Spleen (tissue), 11 donors: ENCODE data around the gene BCL11B. TPM values are rescaled to one million over a fixed set of nuclear protein-coding genes. Genes with fewer than 3 reads are reported as not detected.

Source experiments
- DNase-seq: peaks from one replicate; pipeline ENCODE4 v3.0.0-alpha.2; 2020
- H3K27ac ChIP-seq, 8 donors: fragments of 200-600 bp; sonication (generic) in 7 of 8; 1 replicate in 4 of 8; 2 replicates in 4 of 8; pipeline versions ENCODE4 v1.5.0 to v1.8.0; 2016 to 2021; ENCODE audit warnings: inconsistent platforms in 4 of 8, mild to moderate bottlenecking in 4 of 8, moderate library complexity in 1 of 8
- H3K27me3 ChIP-seq, 7 donors: fragments of 200-600 bp; sonication (generic) in 6 of 7; replicated peaks in 1 of 7; 1 replicate in 4 of 7; 2 replicates in 3 of 7; pipeline versions ENCODE4 v1.5.0 to v1.8.0; 2016 to 2021; ENCODE audit warnings: inconsistent platforms in 3 of 7, mild to moderate bottlenecking in 1 of 7
- H3K36me3 ChIP-seq, 6 donors: fragments of 200-600 bp; sonication (generic) in 5 of 6; 1 replicate in 4 of 6; 2 replicates in 2 of 6; pipeline versions ENCODE4 v1.5.0 to v1.8.0; 2016 to 2021; ENCODE audit warnings: inconsistent platforms in 2 of 6
- H3K4me1 ChIP-seq, 6 donors: fragments of 200-600 bp; sonication (generic) in 5 of 6; 1 replicate in 3 of 6; 2 replicates in 3 of 6; pipeline versions ENCODE4 v1.5.0 to v1.8.0; 2016 to 2021; ENCODE audit warnings: inconsistent platforms in 3 of 6
- H3K4me3 ChIP-seq, 8 donors: fragments of 200-600 bp; sonication (generic) in 7 of 8; 1 replicate in 4 of 8; 2 replicates in 4 of 8; pipeline versions ENCODE4 v1.5.0 to v1.8.0; 2016 to 2021; ENCODE audit warnings: inconsistent platforms in 4 of 8, mild to moderate bottlenecking in 4 of 8, moderate library complexity in 2 of 8
- H3K9me3 ChIP-seq, 8 donors: fragments of 200-600 bp; sonication (generic) in 7 of 8; 1 replicate in 4 of 8; 2 replicates in 4 of 8; pipeline versions ENCODE4 v1.5.0 to v1.8.0; 2016 to 2021; ENCODE audit warnings: inconsistent platforms in 4 of 8
- CTCF ChIP-seq, 11 experiments: fragments of 200-600 bp in 7 of 11; fragments of 450-650 bp in 4 of 11; sonication (generic) in 4 of 11; IDR thresholded peaks in 8 of 11; conservative IDR thresholded peaks in 3 of 11; 1 replicate in 7 of 11; 2 replicates in 4 of 11; pipeline versions ENCODE4 v1.4.0 to v1.8.0; 2016 to 2021; ENCODE audit warnings: antibody characterized with exemption in 11 of 11, inconsistent platforms in 4 of 11, mild to moderate bottlenecking in 1 of 11
- POLR2A ChIP-seq, 3 donors: fragments of 450-650 bp; IDR thresholded peaks; one replicate each; pipeline ENCODE4 v1.5.1; 2017; ENCODE audit warnings: antibody characterized with exemption in 3 of 3, mild to moderate bottlenecking in 1 of 3
- POLR2AphosphoS5 ChIP-seq, 3 donors: sonication (generic); formaldehyde crosslinking; IDR thresholded peaks; one replicate each; pipeline ENCODE4 v1.5.1; 2017; ENCODE audit warnings: antibody characterized with exemption in 3 of 3
- WGBS, 5 donors: extraction: QIAGEN DNeasy Blood & Tissue Kit in 3 of 5; methylation state at CpG; one replicate each; pipeline versions ENCODE4 v1.1.5 to v1.1.7; 2013 to 2018; 5-methylcytosine and 5-hydroxymethylcytosine counted together
- intact Hi-C: fragments of 100-400 bp; cut with DNase I; formaldehyde crosslinking; loops from one replicate; pipeline ENCODE4 v1.15.0; 2023; ENCODE audit warnings: low total_unique reads
- polyA plus RNA-seq, 3 donors: library from polyadenylated mRNA; stranded (reverse); fragments of 200-250 nt; gene quantifications; one replicate each; pipeline ENCODE4 v1.2.1, GENCODE V29; 2013
- total RNA-seq, 7 donors: library from RNA; depleted of rRNA in 3 of 7; stranded (reverse); fragments of >200 nt in 3 of 7; fragmentation: NEBNext Ultra II Directional in 4 of 7; extraction: Animal tissue kit (Norgen Biotek cat#: 25700) in 4 of 7; gene quantifications; one replicate each; pipeline versions ENCODE4 v1.1.0 to v1.2.1, GENCODE V29; 2016 to 2021
- donor health status: healthy with polysubstance abuse.
- donor health status: DM: no; HTN: no; CAD: no; lungs with moderate emphysema.
- donor health status: DM: no; HTN: no; CAD: no.
- donor health status: Bipolar disorder and iron deficiency.
- donor health status: healthy.
- donor health status: DM: no; HTN: no; CAD: no.
- donor health status: DM: yes; HTN: yes; CAD: no.

Gene BCL11B
- total and polyA plus RNA-seq, 10 donors: 0.74 to 21.1 (median 11.4) TPM

- peak; percentile 70 for DNase-seq
- Histone ChIP-seq H3K27ac (peak overlapping the region in 6 of 8 donors; percentile 35 to 86 (median 64)), H3K36me3 (no peaks in the 10 kb centered on the region), H3K4me1 (peaks cover 0 to 98% (median 29%) of the 10 kb centered on the region in 6 donors), H3K27me3 (peaks cover 0 to 83% (median 15%) of the 10 kb centered on the region in 7 donors), H3K4me3 (peak overlapping the region in 1 of 8 donors; percentile 33), H3K9me3 (peaks cover 0 to 37% (median 17%) of the 10 kb centered on the region in 8 donors)
- intact Hi-C loops: no loop called here
- WGBS, 5 donors: 29 to 41% (median 34%) methylated on average over 16 to 21 of the region's 21 CpGs
- TF ChIP-seq CTCF (IDR thresholded peaks at IDR 0.05 in 8 of 11, conservative IDR thresholded peaks at IDR 0.05 in 3 of 11) (no peak), POLR2AphosphoS5 (IDR thresholded peaks at IDR 0.05) (no peak), POLR2A (IDR thresholded peaks at IDR 0.05) (no peak)
Observed at GRCh38 chr14:99231850-99232713, 39.9 kb downstream of the BCL11B start.

GRCh38 chr14:99231161-99231849 is 40.7 kb downstream of the BCL11B start:
- H3K4me3 ChIP-seq: peak overlapping the region in 1 of 8 donors; percentile 33
- peaks cover 0 to 33% (median 17%) of the 10 kb centered on the region in 8 donors for H3K9me3 ChIP-seq
- peak; percentile 79 for DNase-seq
- no peak for TF ChIP-seq CTCF (IDR thresholded peaks at IDR 0.05 in 8 of 11, conservative IDR thresholded peaks at IDR 0.05 in 3 of 11)
- peak in 1 of 3 donors; percentile 53 for TF ChIP-seq POLR2AphosphoS5 (IDR thresholded peaks at IDR 0.05)
- H3K4me1 ChIP-seq: peaks cover 0 to 100% (median 29%) of the 10 kb centered on the region in 6 donors
- peak overlapping the region in 6 of 8 donors; percentile 47 to 86 (median 64) for H3K27ac ChIP-seq
- intact Hi-C loops: no loop called here
- 16 to 26% (median 17%) methylated on average over 28 to 38 of the region's 38 CpGs for WGBS, 5 donors
- no peaks in the 10 kb centered on the region for H3K36me3 ChIP-seq
- peaks cover 0 to 79% (median 15%) of the 10 kb centered on the region in 7 donors for H3K27me3 ChIP-seq

GRCh38 chr14:99230208-99231151 is 41.5 kb downstream of the BCL11B start:
- H3K4me1 ChIP-seq: peaks cover 0 to 100% (median 30%) of the 10 kb centered on the region in 6 donors
- peak overlapping the region in 1 of 8 donors; percentile 33 for H3K4me3 ChIP-seq
- 40 to 51% (median 42%) methylated on average over 23 of the region's 23 CpGs for WGBS, 5 donors
- H3K36me3 ChIP-seq: no peaks in the 10 kb centered on the region
- peak; percentile 84 for DNase-seq
- TF ChIP-seq POLR2AphosphoS5 (IDR thresholded peaks at IDR 0.05) (peak in 2 of 3 donors; percentile 48), CTCF (IDR thresholded peaks at IDR 0.05 in 8 of 11, conservative IDR thresholded peaks at IDR 0.05 in 3 of 11) (no peak), POLR2A (IDR thresholded peaks at IDR 0.05) (no peak)
- H3K9me3 ChIP-seq: peaks cover 0 to 25% (median 14%) of the 10 kb centered on the region in 8 donors
- peaks cover 0 to 72% (median 15%) of the 10 kb centered on the region in 7 donors for H3K27me3 ChIP-seq
- intact Hi-C loops: no loop called here
- H3K27ac ChIP-seq: peak overlapping the region; percentile 13 to 86 (median 62)
